ENCODE measurements around the gene TRPC6.

GRCh38 chr11:101445761-101446160 lies 138.0 kb downstream of the TRPC6 start:
- TF ChIP-seq POLR2A (IDR thresholded peaks at IDR 0.05) (no peak), CTCF (IDR thresholded peaks at IDR 0.05) (no peak)

All from heart left ventricle (tissue), 13 donors.